Gastrocnemius medialis (tissue), 4 donors: ENCODE data around the gene UBR3. TPM values are rescaled to one million over a fixed set of nuclear protein-coding genes. Genes with fewer than 3 reads are reported as not detected.

Experiments
- ATAC-seq, 2 donors: fragments of 150-250 bp; one replicate each; pipeline ENCODE4 v1.9.1; 2016
- DNase-seq, 2 donors: peaks; one replicate each; pipeline ENCODE4 v3.0.0-alpha.2; 2019
- H3K27ac ChIP-seq, 4 donors: fragments of 200-600 bp; sonication (generic); 1 replicate in 1 of 4; 2 replicates in 3 of 4; pipeline ENCODE4 v1.5.1; 2016 to 2018; ENCODE audit warnings: mild to moderate bottlenecking in 2 of 4, moderate library complexity in 1 of 4
- H3K27me3 ChIP-seq, 3 donors: fragments of 200-600 bp; sonication (generic) in 2 of 3; 1 replicate in 1 of 3; 2 replicates in 2 of 3; pipeline versions ENCODE4 v1.5.1 to v1.6.0; 2016 to 2019; ENCODE audit warnings: mild to moderate bottlenecking in 1 of 3, moderate library complexity in 1 of 3
- H3K36me3 ChIP-seq, 2 donors: fragments of 200-600 bp; sonication (generic) in 1 of 2; one replicate each; pipeline ENCODE4 v1.5.1; 2017 to 2018
- H3K4me1 ChIP-seq, 2 donors: fragments of 200-600 bp; sonication (generic) in 1 of 2; one replicate each; pipeline ENCODE4 v1.5.1; 2016 to 2017; ENCODE audit warnings: mild to moderate bottlenecking in 2 of 2
- H3K4me3 ChIP-seq, 4 donors: fragments of 200-600 bp; sonication (generic) in 3 of 4; 1 replicate in 1 of 4; 2 replicates in 3 of 4; pipeline ENCODE4 v1.5.1; 2016 to 2019; ENCODE audit warnings: mild to moderate bottlenecking in 2 of 4
- H3K9me3 ChIP-seq, 3 donors: fragments of 200-600 bp; sonication (generic) in 2 of 3; 1 replicate in 1 of 3; 2 replicates in 2 of 3; pipeline ENCODE4 v1.5.1; 2016 to 2019
- CTCF ChIP-seq, 5 experiments: fragments of 450-650 bp in 3 of 5; fragments of 200-600 bp in 2 of 5; sonication (generic) in 2 of 5; IDR thresholded peaks in 4 of 5; conservative IDR thresholded peaks in 1 of 5; 1 replicate in 4 of 5; 2 replicates in 1 of 5; pipeline ENCODE4 v1.5.1; 2016 to 2019; ENCODE audit warnings: antibody characterized with exemption in 5 of 5, mild to moderate bottlenecking in 3 of 5, moderate library complexity in 3 of 5
- POLR2A ChIP-seq, 2 donors: fragments of 450-650 bp; IDR thresholded peaks; one replicate each; pipeline ENCODE4 v1.6.1; 2017; ENCODE audit warnings: antibody characterized with exemption in 2 of 2, mild to moderate bottlenecking in 2 of 2, moderate library complexity in 2 of 2
- in situ Hi-C, 4 donors: fragments of 200-750 bp; cut with MboI; loops; one replicate each; pipeline versions ENCODE4 v1.15.0 to v1.8.0; 2017; ENCODE audit warnings: low sequenced_read_pairs in 4 of 4
- intact Hi-C: fragments of 100-400 bp; cut with DNase I; formaldehyde crosslinking; loops from one replicate; pipeline ENCODE4 v1.15.1; 2023; ENCODE audit warnings: low total_unique reads
- total RNA-seq, 4 donors: library from RNA; depleted of rRNA; stranded (reverse); fragments of >200 nt; gene quantifications; one replicate each; pipeline versions ENCODE4 v1.1.0 to v1.2.3, GENCODE V29; 2016

Gene UBR3
- total RNA-seq, 4 donors from 2014 or later, result 178 to 247 (median 187) TPM

DNA sequence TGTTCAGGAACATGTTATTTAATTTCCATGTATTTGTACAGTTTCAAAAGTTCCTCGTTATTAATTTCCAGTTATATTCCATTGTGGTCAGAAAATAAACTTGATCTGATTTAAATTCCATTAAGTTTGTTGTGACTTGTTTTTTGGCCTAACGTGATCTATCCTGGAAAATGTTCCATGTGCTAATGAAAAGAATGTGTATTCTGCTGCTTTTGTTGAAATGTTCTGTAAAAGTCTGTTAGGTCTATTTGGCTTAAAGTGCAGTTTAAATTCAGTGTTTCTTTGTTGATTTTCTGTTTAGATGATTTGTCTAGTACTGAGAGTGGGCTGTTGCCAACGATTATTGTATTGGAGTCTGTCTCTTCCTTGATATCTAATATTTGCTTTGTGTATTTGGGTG, 148.0 kb downstream of the UBR3 start:
- H3K27ac ChIP-seq, result no peak overlapping the region
- no peaks in the 10 kb centered on the region for H3K9me3 ChIP-seq
- H3K36me3 ChIP-seq, result peaks cover 0 to 23% of the 10 kb centered on the region in 2 donors
- intact Hi-C loops, result no loop called here
- H3K4me1 ChIP-seq, result no peaks in the 10 kb centered on the region
- no peaks in the 10 kb centered on the region for H3K27me3 ChIP-seq
- H3K4me3 ChIP-seq, result no peak overlapping the region
- in situ Hi-C loops, result no loop called here
- TF ChIP-seq CTCF (IDR thresholded peaks at IDR 0.05 in 4 of 5, conservative IDR thresholded peaks at IDR 0.05 in 1 of 5), result no peak
- no peak for TF ChIP-seq POLR2A (IDR thresholded peaks at IDR 0.05)
- DNase-seq (no peak), ATAC-seq (no peak)

DNA sequence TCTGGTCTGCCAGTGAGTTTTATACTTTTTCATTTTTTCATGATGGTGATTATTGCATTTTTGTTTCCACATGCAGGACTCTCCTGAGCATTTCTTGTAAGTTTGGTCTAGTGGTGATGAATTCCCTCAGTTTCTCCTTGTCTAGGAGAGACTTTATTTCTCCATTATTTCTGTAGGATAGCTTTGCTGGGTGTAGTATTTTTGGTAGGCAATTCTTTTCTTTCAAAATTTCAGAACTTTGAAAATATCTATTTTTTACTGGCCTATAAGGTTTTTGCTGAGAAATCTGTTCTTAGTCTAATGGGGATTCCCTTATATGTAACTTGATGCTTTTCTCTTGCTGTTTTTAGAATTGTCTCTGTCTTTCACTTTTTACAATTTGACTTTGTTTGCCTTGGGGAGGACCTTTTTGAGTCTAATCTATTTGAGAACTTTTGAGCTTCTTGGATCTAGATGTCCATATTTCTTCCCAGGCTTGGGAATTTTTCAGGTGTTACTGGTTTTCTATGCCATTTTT, 149.1 kb downstream of the UBR3 start:
- peaks cover 0 to 23% of the 10 kb centered on the region in 2 donors for H3K36me3 ChIP-seq
- DNase-seq, result no peak

DNA sequence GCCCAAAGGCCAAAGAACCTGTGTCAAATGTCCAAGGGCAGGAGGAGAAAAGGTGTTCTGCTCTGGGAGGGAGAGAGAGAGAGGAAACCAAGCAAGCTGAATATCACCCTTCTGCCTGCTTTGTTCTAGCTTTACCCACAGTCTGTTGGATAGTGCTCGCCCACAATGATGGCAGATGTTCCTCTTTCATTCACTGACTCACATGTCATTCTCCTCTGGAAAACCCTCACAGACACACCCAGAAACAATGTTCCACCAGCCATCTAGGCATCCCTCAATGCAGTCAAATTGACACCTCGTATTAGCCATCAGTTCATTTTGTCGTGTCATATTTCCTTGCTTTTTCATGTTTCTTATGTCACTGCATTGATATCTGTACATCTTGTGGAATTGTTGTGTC, 150.3 kb downstream of the UBR3 start:
- in situ Hi-C loops, result no loop called here
- no peak for ATAC-seq
- intact Hi-C loops, result no loop called here

More for the DNA sequence above, 149.1 kb downstream of the UBR3 start:
- TF ChIP-seq CTCF (IDR thresholded peaks at IDR 0.05 in 4 of 5, conservative IDR thresholded peaks at IDR 0.05 in 1 of 5), result no peak
- TF ChIP-seq POLR2A (IDR thresholded peaks at IDR 0.05), result no peak
- H3K27ac ChIP-seq, result no peak overlapping the region
- H3K4me1 ChIP-seq, result no peaks in the 10 kb centered on the region
- intact Hi-C loops (no loop called here), in situ Hi-C loops (no loop called here)
- no peaks in the 10 kb centered on the region for H3K9me3 ChIP-seq
- no peak for ATAC-seq
- H3K4me3 ChIP-seq, result no peak overlapping the region
- H3K27me3 ChIP-seq, result no peaks in the 10 kb centered on the region

GRCh38 chr2:169978402-169979017, 151.3 kb downstream of the UBR3 start:
- Histone ChIP-seq H3K36me3 (peaks cover 0 to 23% of the 10 kb centered on the region in 2 donors), H3K9me3 (no peaks in the 10 kb centered on the region), H3K27me3 (no peaks in the 10 kb centered on the region), H3K27ac (no peak overlapping the region), H3K4me1 (no peaks in the 10 kb centered on the region), H3K4me3 (no peak overlapping the region)
- DNase-seq (no peak), ATAC-seq (no peak)
- in situ Hi-C loops (no loop called here), intact Hi-C loops (no loop called here)
- TF ChIP-seq POLR2A (IDR thresholded peaks at IDR 0.05) (no peak), CTCF (IDR thresholded peaks at IDR 0.05 in 4 of 5, conservative IDR thresholded peaks at IDR 0.05 in 1 of 5) (no peak)

More for the DNA sequence above, 150.3 kb downstream of the UBR3 start:
- no peak overlapping the region for H3K27ac ChIP-seq
- H3K4me1 ChIP-seq, result no peaks in the 10 kb centered on the region
- DNase-seq, result no peak
- no peak overlapping the region for H3K4me3 ChIP-seq
- no peaks in the 10 kb centered on the region for H3K9me3 ChIP-seq
- no peak for TF ChIP-seq CTCF (IDR thresholded peaks at IDR 0.05 in 4 of 5, conservative IDR thresholded peaks at IDR 0.05 in 1 of 5)
- no peak for TF ChIP-seq POLR2A (IDR thresholded peaks at IDR 0.05)
- peaks cover 0 to 23% of the 10 kb centered on the region in 2 donors for H3K36me3 ChIP-seq
- no peaks in the 10 kb centered on the region for H3K27me3 ChIP-seq
